HG03045 (cell line): Measurements from ENCODE around the gene GRXCR2.
"Not testable (repeated sequence)": the region's sequence is repeated elsewhere in the genome, so short reads cannot be mapped to it uniquely, and the experiment has no call there.

Experiments used
- ATAC-seq: cut with Tn5 transposase; IDR thresholded peaks from one replicate; pipeline ENCODE4 v1.9.1; 2021; ENCODE audit warnings: mild to moderate bottlenecking, moderate library complexity; ENCODE audit not compliant: unreplicated experiment

GRXCR2 gene

DNA sequence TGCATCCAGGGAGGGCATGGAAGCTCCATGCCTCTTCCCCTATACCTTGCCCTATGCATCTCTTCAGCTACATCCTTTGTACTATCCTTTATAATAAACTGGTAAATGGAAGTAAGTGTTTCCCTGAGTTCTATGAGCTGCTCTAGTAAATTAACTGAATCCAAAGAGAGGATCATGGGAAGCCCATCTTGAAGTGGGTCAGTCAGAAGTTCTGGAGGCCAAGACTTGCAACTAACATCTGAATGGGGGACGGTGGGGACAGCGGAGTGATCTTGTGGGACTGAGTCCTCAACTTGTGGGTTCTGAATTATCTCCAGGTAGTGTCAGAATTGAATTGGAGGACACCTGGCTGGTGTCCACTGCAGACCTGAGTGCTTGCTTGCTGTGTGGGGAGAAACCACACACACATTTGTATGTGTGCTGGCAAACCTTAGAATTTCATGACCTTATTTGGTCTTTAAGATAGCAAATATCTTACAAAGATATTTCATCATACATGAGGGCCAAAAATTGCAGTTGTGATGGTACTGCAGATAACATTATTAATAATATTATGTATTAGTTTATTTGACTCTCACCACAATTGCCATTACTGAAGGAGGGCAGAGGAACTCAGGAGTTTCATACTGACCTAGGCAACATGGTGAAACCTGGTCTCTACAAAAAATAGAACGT, 32.2 kb downstream of the GRXCR2 start:
- no peak for ATAC-seq

DNA sequence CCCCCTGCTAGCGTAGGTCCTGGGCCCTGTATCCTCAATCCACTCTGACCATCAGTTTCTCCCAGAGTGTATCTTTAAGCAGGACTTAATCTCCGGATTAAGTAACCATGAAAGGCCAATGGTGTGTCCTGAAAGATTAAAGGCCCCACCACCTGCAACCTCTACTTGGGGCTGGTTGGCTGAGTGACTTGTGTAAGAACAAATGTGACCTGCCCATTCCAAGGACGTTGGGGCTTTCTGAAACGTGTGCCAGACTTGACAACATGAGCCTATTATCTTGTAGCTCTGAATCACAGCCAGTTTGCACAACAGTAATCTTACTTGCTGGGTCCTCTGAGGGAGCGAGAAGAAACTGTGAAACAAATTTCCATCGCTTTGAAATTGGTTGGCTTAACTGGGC, 34.5 kb downstream of the GRXCR2 start:
- ATAC-seq = no peak

DNA sequence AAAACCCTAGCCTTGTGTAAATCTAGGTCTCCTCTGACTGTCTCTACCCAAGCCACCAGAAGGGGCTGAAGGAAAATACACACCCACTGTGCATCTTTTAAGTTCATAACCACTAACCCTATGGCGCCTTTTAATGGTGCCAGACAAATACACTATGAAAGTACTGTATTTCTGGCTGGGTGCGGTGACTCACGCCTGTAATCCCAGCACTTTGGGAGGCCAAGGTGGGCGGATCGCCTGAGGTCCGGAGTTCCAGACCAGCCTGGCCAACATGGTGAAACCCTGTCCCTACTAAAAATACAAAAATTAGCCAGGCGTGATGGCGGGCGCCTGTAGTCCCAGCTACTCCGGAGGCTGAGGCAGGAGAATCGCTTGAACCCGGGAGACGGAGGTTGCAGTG, 36.6 kb downstream of the GRXCR2 start:
- not testable (repeated sequence) for ATAC-seq

DNA sequence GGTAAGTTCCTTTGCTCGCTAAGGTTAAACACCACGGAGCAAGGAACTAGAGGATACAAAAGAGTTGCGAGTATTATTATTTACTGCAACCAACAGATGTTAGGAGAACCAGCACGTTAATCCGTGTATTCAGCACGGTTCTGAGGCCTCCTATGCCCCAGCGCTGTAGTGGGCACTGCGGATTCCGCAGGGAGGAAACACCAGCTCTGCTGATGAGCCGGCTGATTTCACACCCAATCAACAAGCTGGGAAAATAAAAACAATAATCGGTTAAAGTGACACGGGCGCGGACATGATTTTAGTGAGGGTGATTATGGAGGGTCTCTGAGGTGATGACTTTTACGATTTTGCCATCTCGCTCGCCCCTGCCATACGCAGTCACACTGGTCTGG, 37.0 kb downstream of the GRXCR2 start:
- ATAC-seq = no peak

DNA sequence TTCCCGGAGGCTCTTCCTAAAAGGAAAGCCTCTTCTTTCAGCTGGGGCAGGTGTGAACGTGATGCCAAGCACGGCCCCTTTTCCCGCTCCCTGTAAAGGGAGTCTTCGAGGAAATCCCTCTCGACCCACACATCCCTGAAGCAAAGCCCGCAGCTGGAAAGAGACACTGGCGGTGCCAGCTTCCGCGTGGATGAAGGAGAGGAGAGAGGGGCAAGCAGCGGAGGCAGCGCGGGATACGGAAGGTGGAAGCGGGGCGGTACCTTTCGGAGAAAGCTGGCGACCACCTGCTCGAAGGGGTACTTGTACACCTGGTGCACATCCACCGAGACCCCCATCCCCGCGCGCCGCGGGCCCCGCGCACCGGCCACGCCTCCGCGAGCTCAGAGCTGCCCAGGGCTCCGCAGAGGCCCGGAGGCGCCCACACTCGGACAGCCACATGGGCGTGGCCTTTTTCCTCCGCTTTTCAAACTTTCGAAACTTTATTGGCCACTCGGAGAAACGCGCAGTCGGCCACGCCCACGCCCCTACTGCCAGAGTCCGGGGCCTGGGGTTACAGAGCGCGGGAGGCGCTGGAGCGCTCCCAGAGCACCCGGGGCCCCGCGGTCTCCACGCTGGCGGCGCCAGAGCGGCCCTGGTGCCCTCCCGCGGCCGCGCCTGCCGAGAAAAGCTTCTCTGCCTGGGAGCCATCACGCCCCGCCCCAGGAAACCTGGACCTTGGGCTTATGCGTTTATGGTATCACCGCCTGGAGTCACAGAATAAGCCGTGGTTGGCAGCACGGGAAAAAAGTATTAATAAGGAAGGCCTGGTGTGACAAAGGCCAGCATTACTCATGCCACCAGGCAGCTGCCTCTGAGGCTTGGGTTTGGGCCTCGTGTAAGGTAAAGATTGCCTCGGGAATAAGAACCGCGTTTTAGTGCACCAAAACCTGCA, 37.6 kb downstream of the GRXCR2 start, which contains the start of gene PRELID2:
PRELID2 (minus strand) TSS at position 426 of the 931 bp plus-strand sequence; CDS start at position 335, 91 bp downstream.
- peak; percentile 88 for ATAC-seq

DNA sequence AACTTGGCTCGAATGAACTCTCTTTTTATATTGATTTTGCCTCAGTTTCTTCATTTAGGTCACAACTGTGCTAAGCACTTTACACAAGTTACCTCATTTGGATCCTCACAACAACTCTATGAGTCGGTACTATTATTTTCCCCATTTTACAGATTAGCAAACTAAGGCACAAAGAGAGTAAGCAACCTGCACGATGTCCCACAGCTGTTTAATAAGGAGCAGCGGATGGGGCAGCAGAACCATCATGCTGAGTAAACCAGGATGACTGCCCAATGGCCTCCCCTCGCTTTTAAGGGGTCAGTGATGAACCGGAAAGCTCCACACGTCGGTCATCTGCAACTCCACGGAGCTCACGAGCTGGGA, 38.3 kb downstream of the GRXCR2 start:
- ATAC-seq = no peak

DNA sequence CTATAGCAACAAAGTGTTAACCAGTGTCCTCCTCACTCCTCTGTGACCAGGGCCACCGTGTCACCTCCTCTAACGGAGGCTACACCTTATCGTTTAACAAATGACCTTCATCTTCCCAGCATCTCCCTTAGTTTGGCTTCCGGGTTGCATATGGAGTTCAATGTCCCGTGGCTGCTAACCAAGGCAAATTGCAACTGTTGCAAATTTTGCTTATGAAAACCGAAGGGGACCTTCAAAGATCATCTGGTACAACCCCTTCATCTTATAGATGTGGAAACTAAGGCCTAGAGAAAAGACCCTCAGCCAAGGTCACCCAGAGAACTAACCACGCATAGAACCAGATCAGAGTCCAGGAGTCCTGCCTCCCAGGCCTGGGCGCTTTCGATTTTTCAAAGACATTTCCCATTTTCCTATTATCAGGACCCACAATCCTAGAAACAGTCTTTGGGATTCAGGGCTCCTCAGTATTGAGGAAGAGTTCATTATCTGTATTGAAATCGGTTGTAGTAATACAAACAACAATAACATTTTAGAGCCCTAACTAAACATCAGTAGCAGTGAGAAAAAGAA, 39.1 kb downstream of the GRXCR2 start:
- ATAC-seq = no peak

DNA sequence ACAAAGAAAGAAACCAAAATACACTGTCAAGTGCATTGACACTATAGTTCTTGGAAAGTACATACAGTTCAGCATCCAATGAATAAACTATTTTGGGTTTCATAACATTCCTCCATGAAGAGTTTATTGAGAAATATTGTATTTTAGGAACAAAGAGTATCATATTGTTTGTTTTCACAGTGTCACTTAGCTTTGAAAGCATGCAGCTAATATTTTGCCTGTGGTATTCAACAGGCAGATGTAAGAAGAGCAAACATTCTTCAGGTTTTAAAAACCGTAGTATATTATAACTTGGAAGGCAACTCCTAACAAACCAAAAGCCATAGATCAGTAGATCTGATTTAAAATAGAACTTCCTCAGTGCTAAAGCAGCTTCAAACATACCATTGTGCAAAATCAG, 42.2 kb downstream of the GRXCR2 start:
- ATAC-seq = no peak

DNA sequence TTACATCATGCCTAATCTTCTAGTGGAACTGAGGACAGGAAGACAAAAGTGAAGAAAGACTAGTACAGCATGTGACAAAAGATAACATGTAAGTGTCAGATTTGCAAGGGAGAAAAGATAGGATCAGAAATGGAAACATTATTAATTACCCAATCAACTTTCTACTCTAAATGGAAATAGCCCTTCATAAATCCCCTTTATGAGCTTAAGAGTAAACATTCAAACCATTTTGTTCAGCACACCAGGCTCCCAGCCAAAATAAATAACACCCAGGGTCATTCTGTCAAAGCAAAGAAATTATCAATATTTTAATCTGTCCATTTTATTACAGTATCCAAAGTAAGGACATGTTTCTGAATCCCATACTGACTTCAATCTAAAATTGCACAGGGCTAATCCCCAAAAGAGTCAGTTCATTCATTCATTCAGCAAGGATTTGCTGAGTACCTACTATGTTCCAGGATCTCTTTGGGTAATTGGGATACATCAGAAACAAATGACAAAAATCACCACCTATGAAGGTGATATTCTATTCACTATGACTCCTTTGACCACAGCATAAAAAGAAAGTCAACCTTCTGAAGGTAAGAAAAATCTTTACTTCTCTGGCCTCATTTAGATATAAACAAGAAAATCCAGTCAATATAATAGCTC, 43.0 kb downstream of the GRXCR2 start:
- ATAC-seq = no peak

DNA sequence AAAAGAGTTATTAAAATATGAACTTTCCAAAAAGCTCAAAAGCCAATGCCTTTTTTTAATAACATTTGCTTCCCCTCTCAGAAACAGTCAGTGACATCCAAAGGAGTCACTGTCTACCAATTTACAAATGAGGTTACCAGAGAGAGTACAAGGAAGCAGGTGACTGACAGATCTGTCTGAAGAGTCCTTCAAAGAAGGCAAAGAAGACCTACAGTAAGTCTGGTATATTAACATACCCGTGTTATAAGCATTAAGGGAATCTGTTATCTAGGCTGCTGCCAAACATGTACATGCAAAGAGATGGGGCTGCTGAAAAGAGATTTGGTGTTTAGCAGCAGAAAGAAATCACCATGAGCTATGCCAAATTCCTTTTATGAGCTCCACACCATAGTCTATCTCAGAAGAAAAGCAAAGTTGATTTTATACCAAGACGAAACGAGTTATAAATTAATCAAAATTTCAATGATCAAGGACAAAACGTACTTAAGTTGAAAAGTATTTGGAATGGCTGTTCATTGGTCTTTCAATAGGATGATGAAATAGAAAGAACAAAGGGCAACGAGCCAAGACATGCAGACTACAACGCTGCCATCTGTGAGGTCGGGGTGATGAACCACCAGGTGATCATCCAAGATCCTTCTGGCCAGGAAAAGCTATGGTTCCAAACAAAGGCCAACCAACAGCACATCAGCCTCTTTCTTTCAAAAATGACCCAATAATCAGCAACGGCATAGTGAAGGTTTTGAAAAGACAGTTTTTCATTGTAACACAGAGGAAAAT, 45.7 kb downstream of the GRXCR2 start:
- ATAC-seq = no peak

DNA sequence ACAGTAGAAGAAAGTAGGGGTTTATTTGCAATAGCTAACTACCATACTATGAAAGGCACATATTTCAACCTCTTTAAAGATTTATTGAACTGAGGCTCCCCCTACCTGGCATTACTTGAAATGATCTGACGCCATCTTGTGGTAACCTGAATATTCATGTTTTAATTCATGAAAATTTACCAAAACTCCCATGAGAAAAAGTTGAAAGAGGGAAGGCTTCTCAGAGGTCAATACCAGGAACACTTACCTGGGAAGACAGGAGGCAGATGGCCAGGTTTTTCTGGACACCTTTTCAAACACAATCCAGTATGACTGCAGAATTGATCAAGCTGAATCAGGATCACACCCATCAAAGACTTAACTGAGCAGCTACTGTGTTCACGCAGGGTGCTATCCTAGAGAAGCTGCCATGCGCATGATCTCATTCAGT, 47.0 kb downstream of the GRXCR2 start:
- ATAC-seq = no peak

DNA sequence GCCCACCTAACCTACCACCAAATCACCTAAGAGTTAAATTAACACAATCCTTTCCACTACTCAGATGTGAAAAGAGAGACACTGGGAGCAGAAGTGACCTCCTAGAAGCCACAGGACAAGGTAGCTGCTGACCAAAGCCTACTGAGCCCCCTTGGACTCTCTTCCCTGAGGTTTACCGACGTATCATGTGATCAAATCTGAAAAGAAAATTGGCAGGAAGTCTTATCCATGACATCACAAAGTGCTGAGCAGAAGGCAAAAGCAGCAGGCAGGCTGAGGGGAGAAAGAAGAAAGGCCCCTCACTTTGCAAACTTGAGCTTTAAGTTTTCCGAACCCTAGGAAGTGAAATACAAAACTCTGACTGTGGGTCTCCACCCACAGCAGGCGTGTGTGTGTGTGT, 48.8 kb downstream of the GRXCR2 start:
- ATAC-seq = no peak

DNA sequence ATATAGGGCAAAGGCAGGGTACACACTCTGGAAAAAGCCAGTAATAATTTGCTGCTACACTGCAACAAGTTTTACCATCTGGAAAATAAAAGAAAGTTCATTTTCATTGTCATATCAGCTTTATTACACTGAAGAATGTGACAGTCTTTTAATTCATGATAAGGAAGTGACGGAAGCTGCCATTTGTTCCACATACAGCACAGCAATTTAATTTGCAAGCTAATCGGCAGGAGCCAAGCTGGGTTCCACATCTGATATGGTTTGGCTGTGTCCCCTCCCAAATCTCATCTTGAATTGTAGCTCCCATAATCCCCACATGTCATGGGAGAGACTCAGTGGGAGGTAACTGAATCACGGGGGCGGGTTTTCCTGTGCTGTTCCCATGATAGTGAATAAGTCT, 54.2 kb downstream of the GRXCR2 start:
- ATAC-seq = no peak

DNA sequence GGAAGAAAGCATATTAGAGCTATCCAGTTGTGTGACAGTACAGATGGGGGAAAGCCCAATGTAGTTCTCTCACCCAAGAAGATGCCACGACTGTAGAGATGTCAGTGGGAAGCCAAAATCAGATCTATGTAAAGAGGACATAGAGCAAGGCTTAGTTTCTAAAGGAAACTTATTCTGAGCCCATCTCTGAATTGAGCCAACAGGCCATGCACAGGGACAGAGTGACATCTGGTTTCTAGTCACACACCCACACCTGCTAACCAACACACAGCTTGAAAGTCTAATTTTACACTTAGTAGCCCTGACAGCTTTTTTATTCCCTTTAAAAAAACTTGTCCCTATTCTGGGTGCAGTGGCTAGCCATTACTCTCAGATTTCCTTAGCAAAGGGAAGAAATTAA, 59.9 kb downstream of the GRXCR2 start:
- no peak for ATAC-seq

DNA sequence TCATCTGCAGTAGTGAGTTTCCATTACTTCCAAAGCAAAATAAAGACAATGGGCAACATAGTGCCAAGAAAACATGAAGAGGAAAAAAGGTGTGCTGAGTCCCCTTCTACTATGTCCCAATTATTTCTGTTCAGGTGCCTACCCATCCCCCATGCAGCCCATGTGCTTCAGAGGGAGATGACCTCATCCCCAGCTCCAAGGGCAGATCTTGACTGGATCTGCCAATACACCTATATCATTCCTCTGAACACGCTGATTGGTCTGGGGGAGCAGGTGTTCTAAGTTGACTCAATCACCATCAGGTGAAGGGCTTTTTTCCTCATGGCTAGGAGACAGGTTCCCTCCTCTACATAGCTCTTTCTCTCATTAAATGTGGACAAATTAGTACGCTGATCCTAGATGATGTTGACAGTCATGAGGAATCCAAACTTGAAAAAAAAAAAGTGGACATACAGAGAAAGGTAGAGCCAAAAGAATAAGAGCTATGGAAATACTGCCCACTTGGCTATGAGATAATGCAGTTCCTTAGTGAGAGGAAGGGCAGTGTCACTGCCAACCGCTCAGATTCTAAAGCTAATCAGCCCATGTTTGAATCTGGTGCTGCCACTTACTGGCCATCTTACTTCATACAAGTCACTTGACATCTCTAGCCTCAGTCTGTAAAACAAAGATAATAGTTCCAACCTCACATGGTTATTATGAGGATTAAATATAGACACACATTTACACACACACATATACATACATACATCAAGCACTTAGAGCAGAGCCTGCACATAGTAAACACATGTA, 60.8 kb downstream of the GRXCR2 start:
- no peak for ATAC-seq
